Measurements from ENCODE around the gene NDUFB10.

DNA sequence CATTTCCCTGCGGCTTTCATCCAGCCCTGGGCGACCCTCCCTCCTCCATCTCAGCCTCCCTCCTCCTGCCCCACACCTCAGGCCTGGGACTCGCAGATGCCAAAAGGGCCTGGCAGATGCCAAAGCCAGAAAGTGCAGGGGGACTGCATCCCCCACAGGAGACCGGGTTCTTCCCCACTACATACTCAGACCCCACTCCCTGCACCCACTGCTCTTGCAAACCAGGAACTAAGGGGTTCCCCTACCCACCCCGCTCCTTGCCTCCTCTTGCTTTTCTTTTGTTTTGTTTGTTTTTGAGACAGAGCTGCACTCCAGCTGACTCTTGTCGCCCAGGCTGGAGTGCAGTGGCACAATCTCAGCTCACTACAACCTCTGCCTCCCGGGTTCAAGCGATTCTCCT is 44.4 kb upstream of the NDUFB10 start:
- TF ChIP-seq, protein P1, sequence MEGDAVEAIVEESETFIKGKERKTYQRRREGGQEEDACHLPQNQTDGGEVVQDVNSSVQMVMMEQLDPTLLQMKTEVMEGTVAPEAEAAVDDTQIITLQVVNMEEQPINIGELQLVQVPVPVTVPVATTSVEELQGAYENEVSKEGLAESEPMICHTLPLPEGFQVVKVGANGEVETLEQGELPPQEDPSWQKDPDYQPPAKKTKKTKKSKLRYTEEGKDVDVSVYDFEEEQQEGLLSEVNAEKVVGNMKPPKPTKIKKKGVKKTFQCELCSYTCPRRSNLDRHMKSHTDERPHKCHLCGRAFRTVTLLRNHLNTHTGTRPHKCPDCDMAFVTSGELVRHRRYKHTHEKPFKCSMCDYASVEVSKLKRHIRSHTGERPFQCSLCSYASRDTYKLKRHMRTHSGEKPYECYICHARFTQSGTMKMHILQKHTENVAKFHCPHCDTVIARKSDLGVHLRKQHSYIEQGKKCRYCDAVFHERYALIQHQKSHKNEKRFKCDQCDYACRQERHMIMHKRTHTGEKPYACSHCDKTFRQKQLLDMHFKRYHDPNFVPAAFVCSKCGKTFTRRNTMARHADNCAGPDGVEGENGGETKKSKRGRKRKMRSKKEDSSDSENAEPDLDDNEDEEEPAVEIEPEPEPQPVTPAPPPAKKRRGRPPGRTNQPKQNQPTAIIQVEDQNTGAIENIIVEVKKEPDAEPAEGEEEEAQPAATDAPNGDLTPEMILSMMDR (conservative IDR thresholded peaks at IDR 0.05): no peak
- TF ChIP-seq EZH2 (IDR thresholded peaks at IDR 0.05; ENCODE audit: low read depth): no peak
